GM12892 (cell line): ENCODE measurements around the gene RALB.
"Not testable (repeated sequence)": the region's sequence is repeated elsewhere in the genome, so short reads cannot be mapped to it uniquely, and the experiment has no call there.

Experiments used
- POLR2A ChIP-seq: IDR thresholded peaks from 2 replicates; pipeline ENCODE4 v1.6.1; 2011; ENCODE audit warnings: low read depth, low read length, control low read depth
- TAF1 ChIP-seq: IDR thresholded peaks from 2 replicates; pipeline ENCODE4 v1.6.1; 2011; ENCODE audit warnings: low read depth, mild to moderate bottlenecking, control low read depth, low read length, borderline replicate concordance

GRCh38 chr2:120259939-120260338 lies 7.3 kb downstream of the RALB start:
- TF ChIP-seq POLR2A, TAF1: not testable (repeated sequence)
